Activated gamma-delta T cell treated with Interleukin-2 at 50 U/mL for 16 hours (primary cell): ENCODE results near the gene RPS6KC1.
"Not testable (repeated sequence)": the region's sequence is repeated elsewhere in the genome, so short reads cannot be mapped to it uniquely, and the experiment has no call there.

Experiments
- DNase-seq: peaks from one replicate; pipeline ENCODE4 v3.0.0-alpha.2; 2020

Gene RPS6KC1

GRCh38 chr1:213107613-213108012, 56.6 kb downstream of the RPS6KC1 start:
- DNase-seq = no peak

GRCh38 chr1:213110349-213111300, 59.6 kb downstream of the RPS6KC1 start:
- DNase-seq = no peak

- DNase-seq = no peak
These were observed 60.5 kb downstream of the RPS6KC1 start for GRCh38 chr1:213111502-213111901.

GRCh38 chr1:213112723-213113122, 61.7 kb downstream of the RPS6KC1 start:
- DNase-seq = not testable (repeated sequence)

- not testable (repeated sequence) for DNase-seq
These were observed 66.7 kb downstream of the RPS6KC1 start for GRCh38 chr1:213117699-213118180.

GRCh38 chr1:213119794-213120193, 68.8 kb downstream of the RPS6KC1 start:
- no peak for DNase-seq

GRCh38 chr1:213120386-213120785, 69.3 kb downstream of the RPS6KC1 start:
- DNase-seq = no peak

GRCh38 chr1:213120961-213121360, 69.9 kb downstream of the RPS6KC1 start:
- DNase-seq = no peak

GRCh38 chr1:213122514-213122929, 71.5 kb downstream of the RPS6KC1 start:
- DNase-seq = no peak

GRCh38 chr1:213123087-213123486, 72.0 kb downstream of the RPS6KC1 start:
- no peak for DNase-seq

GRCh38 chr1:213123536-213123935, 72.5 kb downstream of the RPS6KC1 start:
- no peak for DNase-seq

GRCh38 chr1:213124590-213124989, 73.5 kb downstream of the RPS6KC1 start:
- no peak for DNase-seq

- no peak for DNase-seq
These were observed 74.6 kb downstream of the RPS6KC1 start for GRCh38 chr1:213125643-213126042.

GRCh38 chr1:213127074-213127473, 76.0 kb downstream of the RPS6KC1 start:
- no peak for DNase-seq

- no peak for DNase-seq
These were observed 81.0 kb downstream of the RPS6KC1 start for GRCh38 chr1:213131851-213132655.

- no peak for DNase-seq
These were observed 84.5 kb downstream of the RPS6KC1 start for GRCh38 chr1:213135572-213135971.

- DNase-seq = no peak
These were observed 85.3 kb downstream of the RPS6KC1 start for GRCh38 chr1:213136190-213136917.

GRCh38 chr1:213138391-213138790, 87.3 kb downstream of the RPS6KC1 start:
- DNase-seq = no peak

GRCh38 chr1:213138892-213139291, 87.9 kb downstream of the RPS6KC1 start:
- no peak for DNase-seq

GRCh38 chr1:213148905-213149304, 97.9 kb downstream of the RPS6KC1 start:
- no peak for DNase-seq

GRCh38 chr1:213150090-213150489, 99.0 kb downstream of the RPS6KC1 start:
- not testable (repeated sequence) for DNase-seq

GRCh38 chr1:213154056-213154685, 103.1 kb downstream of the RPS6KC1 start:
- DNase-seq = no peak
